H1 (cell line): Measurements from ENCODE around the gene MBOAT2. TPM values are rescaled to one million over a fixed set of nuclear protein-coding genes. Genes with fewer than 3 reads are reported as not detected.

Experiments
- CTCF ChIA-PET: fragments of 300-600 bp; sonication (Branson Sonifier 250); formaldehyde crosslinking; loops from one replicate; lab custom pipeline; 2021; ENCODE audit not compliant: partially characterized antibody; lab: Charles Lee
- POLR2A ChIA-PET: fragments of 300-600 bp; sonication (Branson Sonifier 250); formaldehyde crosslinking; loops from one replicate; lab custom pipeline; 2021; ENCODE audit warnings: inconsistent platforms; ENCODE audit not compliant: partially characterized antibody; lab: Charles Lee
- DNase-seq, 2 experiments: peaks; one replicate each; pipeline versions ENCODE4 v3.0.0 to v3.0.0-alpha.2; 2010 to 2022; ENCODE audit warnings: low spot score in 2 of 2, low read depth in 1 of 2, mixed read lengths in 1 of 2
- FAIRE-seq: peaks from 2 replicates; lab custom pipeline; 2011; peaks lifted over from hg19 to GRCh38; lab: Jason Lieb, UNC
- H2AFZ ChIP-seq: 2 replicates; pipeline ENCODE4 v1.8.1; 2012; ENCODE audit warnings: low read length, inconsistent platforms
- H2AK5ac ChIP-seq: 2 replicates; pipeline ENCODE4 v1.6.1; 2013; ENCODE audit warnings: low read depth, low read length
- H2BK120ac ChIP-seq: replicated peaks from 2 replicates; pipeline ENCODE3; 2013; ENCODE audit warnings: low read depth, low read length, inconsistent platforms
- H2BK12ac ChIP-seq: 2 replicates; pipeline ENCODE4 v1.6.1; 2013; ENCODE audit warnings: low read depth, low read length
- H2BK15ac ChIP-seq: 2 replicates; pipeline ENCODE4 v1.6.1; 2013; ENCODE audit warnings: low read length
- H2BK20ac ChIP-seq: 2 replicates; pipeline ENCODE4 v1.6.1; 2013; ENCODE audit warnings: low read length
- H2BK5ac ChIP-seq: 2 replicates; pipeline ENCODE4 v1.6.1; 2013; ENCODE audit warnings: low read depth, low read length
- H3K14ac ChIP-seq: 2 replicates; pipeline ENCODE4 v1.6.1; 2013; ENCODE audit warnings: inconsistent platforms; ENCODE audit not compliant: insufficient read length
- H3K18ac ChIP-seq: 2 replicates; pipeline ENCODE4 v1.6.1; 2013; ENCODE audit warnings: low read length; ENCODE audit errors: extremely low read depth
- H3K23ac ChIP-seq: 2 replicates; pipeline ENCODE4 v1.6.1; 2013; ENCODE audit warnings: inconsistent platforms; ENCODE audit not compliant: insufficient read length
- H3K23me2 ChIP-seq: 2 replicates; pipeline ENCODE4 v1.6.1; 2013; ENCODE audit warnings: low read depth, low read length
- H3K27ac ChIP-seq: 2 replicates; pipeline ENCODE4 v1.6.1; 2011; ENCODE audit warnings: low read depth, low read length, inconsistent platforms
- H3K27me3 ChIP-seq, 4 experiments: replicated peaks in 1 of 4; 1 replicate in 1 of 4; 2 replicates in 3 of 4; pipeline versions ENCODE4 v1.6.1 to v1.8.1; 2011 to 2013; ENCODE audit warnings: low read length in 3 of 4, mild to moderate bottlenecking in 3 of 4, inconsistent platforms in 2 of 4, mixed read lengths in 2 of 4, moderate library complexity in 1 of 4; ENCODE audit not compliant: control insufficient read depth in 3 of 4, insufficient read depth in 3 of 4; ENCODE audit errors: extremely low read depth in 1 of 4
- H3K36me3 ChIP-seq, 4 experiments: 2 replicates each; pipeline versions ENCODE4 v1.6.1 to v1.8.1; 2011 to 2013; ENCODE audit warnings: mild to moderate bottlenecking in 4 of 4, low read length in 3 of 4, moderate library complexity in 2 of 4, control low read depth in 1 of 4, inconsistent platforms in 1 of 4; ENCODE audit not compliant: insufficient read depth in 4 of 4, control insufficient read depth in 2 of 4
- H3K4ac ChIP-seq: replicated peaks from 2 replicates; pipeline ENCODE3; 2013; ENCODE audit warnings: low read length, low read depth, mixed read lengths, inconsistent platforms; ENCODE audit not compliant: insufficient read length
- H3K4me1 ChIP-seq, 4 experiments: replicated peaks in 1 of 4; 1 replicate in 1 of 4; 2 replicates in 3 of 4; pipeline versions ENCODE4 v1.6.1 to v1.8.1; 2011 to 2013; ENCODE audit warnings: low read length in 3 of 4, inconsistent platforms in 2 of 4, mixed read lengths in 1 of 4; ENCODE audit not compliant: insufficient read depth in 4 of 4, control insufficient read depth in 3 of 4
- H3K4me2 ChIP-seq, 2 experiments: 2 replicates each; pipeline versions ENCODE4 v1.6.1 to v1.8.1; 2011 to 2013; ENCODE audit warnings: low read depth in 2 of 2, low read length in 2 of 2, control low read depth in 1 of 2, inconsistent platforms in 1 of 2, mild to moderate bottlenecking in 1 of 2; ENCODE audit not compliant: insufficient read depth in 1 of 2
- H3K4me3 ChIP-seq, 4 experiments: fragments of 200-600, 300-600 bp in 1 of 4; sonication (generic), shearing (Covaris generic), sonication (Bioruptor Twin) in 1 of 4; 2 replicates each; pipeline versions ENCODE4 v1.5.1 to v1.8.1; 2011 to 2016; ENCODE audit warnings: low read length in 4 of 4, low read depth in 3 of 4, control low read depth in 2 of 4, inconsistent platforms in 2 of 4, mild to moderate bottlenecking in 2 of 4, mixed read lengths in 1 of 4, moderate library complexity in 1 of 4; ENCODE audit not compliant: insufficient read depth in 2 of 4; ENCODE audit errors: extremely low read depth in 1 of 4
- H3K56ac ChIP-seq: replicated peaks from 2 replicates; pipeline ENCODE3; 2013; ENCODE audit warnings: low read depth, mild to moderate bottlenecking, mixed read lengths, low read length, inconsistent platforms; ENCODE audit not compliant: insufficient read length
- H3K79me1 ChIP-seq: 2 replicates; pipeline ENCODE4 v1.6.1; 2013; ENCODE audit warnings: low read depth, low read length, control low read depth
- H3K79me2 ChIP-seq, 2 experiments: 2 replicates each; pipeline versions ENCODE4 v1.6.1 to v1.8.1; 2012 to 2013; ENCODE audit warnings: low read length in 2 of 2, mild to moderate bottlenecking in 2 of 2, inconsistent platforms in 1 of 2; ENCODE audit not compliant: insufficient read depth in 2 of 2, control insufficient read depth in 1 of 2
- H3K9ac ChIP-seq, 4 experiments: replicated peaks in 1 of 4; 1 replicate in 1 of 4; 2 replicates in 3 of 4; pipeline versions ENCODE4 v1.6.1 to v1.8.1; 2011 to 2013; ENCODE audit warnings: low read depth in 3 of 4, low read length in 3 of 4, control low read depth in 2 of 4, mild to moderate bottlenecking in 2 of 4, moderate library complexity in 2 of 4, inconsistent platforms in 1 of 4; ENCODE audit errors: extremely low read depth in 1 of 4
- H3K9me3 ChIP-seq, 2 experiments: 2 replicates each; pipeline versions ENCODE4 v1.6.1 to v1.8.1; 2012 to 2013; ENCODE audit warnings: mild to moderate bottlenecking in 2 of 2, moderate library complexity in 2 of 2, control low read depth in 1 of 2, inconsistent platforms in 1 of 2, low read depth in 1 of 2, low read length in 1 of 2, mixed read lengths in 1 of 2; ENCODE audit not compliant: insufficient read depth in 2 of 2
- H4K20me1 ChIP-seq, 2 experiments: replicated peaks in 1 of 2; 2 replicates each; pipeline versions ENCODE3 to v1.8.1; 2011 to 2013; ENCODE audit warnings: inconsistent platforms in 2 of 2, low read length in 2 of 2, mild to moderate bottlenecking in 1 of 2; ENCODE audit not compliant: insufficient read depth in 2 of 2, control insufficient read depth in 1 of 2
- H4K5ac ChIP-seq: 2 replicates; pipeline ENCODE4 v1.6.1; 2013; ENCODE audit warnings: low read length, low read depth, mixed read lengths, inconsistent platforms; ENCODE audit not compliant: insufficient read length
- H4K8ac ChIP-seq: 2 replicates; pipeline ENCODE4 v1.8.0; 2013; ENCODE audit warnings: mild to moderate bottlenecking, moderate library complexity, low read length, inconsistent platforms; ENCODE audit not compliant: insufficient read depth; ENCODE audit errors: extremely low read depth
- H4K91ac ChIP-seq: replicated peaks from 2 replicates; pipeline ENCODE3; 2013; ENCODE audit warnings: low read length, mixed read lengths, inconsistent platforms; ENCODE audit not compliant: insufficient read length
- HDAC2 ChIP-seq, 2 experiments: fragments of 300-600 bp in 1 of 2; sonication (generic) in 1 of 2; IDR thresholded peaks; 2 replicates each; pipeline ENCODE4 v1.6.1; 2011 to 2012; ENCODE audit warnings: low read depth in 2 of 2, low read length in 2 of 2, mild to moderate bottlenecking in 2 of 2, moderate library complexity in 2 of 2, borderline replicate concordance in 1 of 2, inconsistent platforms in 1 of 2
- KDM5A ChIP-seq: fragments of 200-600 bp; IDR thresholded peaks from 2 replicates; pipeline ENCODE4 v1.7.1; 2012; ENCODE audit warnings: mild to moderate bottlenecking, low read length, inconsistent platforms, mixed read lengths
- POLR2AphosphoS5 ChIP-seq: IDR thresholded peaks from 2 replicates; pipeline ENCODE4 v1.6.1; 2011; ENCODE audit warnings: low read depth, low read length
- RAD21 ChIP-seq, 2 experiments: IDR thresholded peaks in 1 of 2; conservative IDR thresholded peaks in 1 of 2; 2 replicates each; pipeline ENCODE4 v1.6.1; 2011; ENCODE audit warnings: low read depth in 2 of 2, low read length in 2 of 2, improper control_type of control experiment in 1 of 2, inconsistent platforms in 1 of 2, mild to moderate bottlenecking in 1 of 2, moderate library complexity in 1 of 2
- SAP30 ChIP-seq: fragments of 300-600 bp; sonication (generic); IDR thresholded peaks from 2 replicates; pipeline ENCODE4 v1.7.1; 2012; ENCODE audit warnings: low read length, moderate library complexity, mild to moderate bottlenecking, inconsistent platforms; ENCODE audit not compliant: insufficient read depth, insufficient replicate concordance
- TAF7 ChIP-seq: optimal IDR thresholded peaks from 2 replicates; pipeline ENCODE3; 2011; ENCODE audit warnings: low read depth, mild to moderate bottlenecking, inconsistent platforms, low read length, moderate library complexity, borderline replicate concordance
- TEAD4 ChIP-seq: IDR thresholded peaks from 2 replicates; pipeline ENCODE4 v1.6.1; 2012; ENCODE audit warnings: low read depth, low read length, inconsistent platforms, mixed read lengths
- YY1 ChIP-seq: IDR thresholded peaks from 2 replicates; pipeline ENCODE4 v1.6.1; 2011; ENCODE audit warnings: low read depth, mild to moderate bottlenecking, low read length
- WGBS, 2 experiments: shearing (Covaris generic) in 1 of 2; methylation state at CpG; one replicate each; pipeline versions ENCODE4 v1.1.6 to v1.1.7; 2013 to 2015; ENCODE audit warnings: low lambda C conversion rate in 2 of 2, mixed read lengths in 2 of 2, inconsistent platforms in 1 of 2, low coverage in 1 of 2, missing lambda C conversion rate in 1 of 2; ENCODE audit not compliant: insufficient replicate concordance in 2 of 2, insufficient coverage in 1 of 2, insufficient read length in 1 of 2; ENCODE audit errors: extremely low coverage in 1 of 2, missing lambda C conversion rate in 1 of 2; 5-methylcytosine and 5-hydroxymethylcytosine counted together
- polyA plus RNA-seq, 7 experiments: library from polyadenylated mRNA; depleted of rRNA in 3 of 7; stranded (reverse) in 5 of 7; unstranded in 2 of 7; fragments of >200 nt in 5 of 7; fragments of 200-250 nt in 2 of 7; gene quantifications; 1 replicate in 5 of 7; 2 replicates in 1 of 7; 4 replicates in 1 of 7; pipeline versions ENCODE4 v1.2.1 to v1.2.3, GENCODE V29; 2011 to 2013; ENCODE audit warnings: missing spikeins in 2 of 7, mixed read lengths in 2 of 7
- total RNA-seq: library from RNA; stranded (reverse); fragmentation: NEBNext Ultra II Directional; extraction: Animal tissue kit (Norgen Biotek cat#: 25700); gene quantifications from 2 replicates; pipeline ENCODE4 v1.2.1, GENCODE V29; 2021
- TF ChIP-seq, protein P1 (sequence below): IDR thresholded peaks from 2 replicates; pipeline ENCODE4 v1.6.1; 2011; ENCODE audit warnings: low read length, improper control_type of control experiment

MBOAT2 gene
- total and polyA plus RNA-seq, 2 of the 8 experiments (the other 6 are each of a cell fraction or from before 2014, with no cell fraction given), result 11.2 to 23.4 TPM

GRCh38 chr2:8862230-8862629, 141.3 kb downstream of the MBOAT2 start:
- no peak overlapping the region for H3K4me3 ChIP-seq
- H3K4me2 ChIP-seq, result no peak overlapping the region
- H3K9me3 ChIP-seq, result no peaks in the 10 kb centered on the region
- H3K27ac ChIP-seq, result no peak overlapping the region
- no peak overlapping the region for H2BK12ac ChIP-seq
- no peak overlapping the region for H3K18ac ChIP-seq
- no peaks in the 10 kb centered on the region; the same call in 1 of the 2 replicates for H3K23me2 ChIP-seq
- H3K79me1 ChIP-seq, result no peaks in the 10 kb centered on the region
- no peak overlapping the region for H2BK20ac ChIP-seq
- DNase-seq, result no peak
- H4K20me1 ChIP-seq, result peaks cover 0 to 3% of the 10 kb centered on the region in 2 experiments
- no peak overlapping the region for H3K56ac ChIP-seq
- no peak overlapping the region for H2BK5ac ChIP-seq
- H3K14ac ChIP-seq, result no peak overlapping the region
- H2AK5ac ChIP-seq, result no peak overlapping the region
- no peak overlapping the region for H3K9ac ChIP-seq
- WGBS, 2 experiments, result 92% methylated on average over 7 of the region's 7 CpGs; no CpG with 5 or more reads in 1 of the 2 experiments
- H4K5ac ChIP-seq, result no peak overlapping the region
- H2BK120ac ChIP-seq, result no peak overlapping the region
- H2AFZ ChIP-seq, result no peak overlapping the region
- CTCF ChIA-PET, result interaction anchor here (1.8 to 4.0 kb wide), 4 partner anchors 11 to 249 kb away, joined by 6 to 20 read pairs (median 12); no protein-coding TSS in a partner anchor
- no peaks in the 10 kb centered on the region; a peak in 1 of 8 replicates for H3K36me3 ChIP-seq
- POLR2A ChIA-PET, result interaction anchor here (1.3 kb wide), 1 partner anchor 12 kb away, joined by 3 read pairs; no protein-coding TSS in a partner anchor
- H2BK15ac ChIP-seq, result no peak overlapping the region
- no peak overlapping the region for H3K4ac ChIP-seq
- no peaks in the 10 kb centered on the region for H3K4me1 ChIP-seq
- H4K8ac ChIP-seq, result no peak overlapping the region
- no peak overlapping the region for H3K23ac ChIP-seq
- no peaks in the 10 kb centered on the region for H3K27me3 ChIP-seq
- H4K91ac ChIP-seq, result no peak overlapping the region
- no peak for FAIRE-seq
- H3K79me2 ChIP-seq, result no peaks in the 10 kb centered on the region
- TF ChIP-seq, protein P1, sequence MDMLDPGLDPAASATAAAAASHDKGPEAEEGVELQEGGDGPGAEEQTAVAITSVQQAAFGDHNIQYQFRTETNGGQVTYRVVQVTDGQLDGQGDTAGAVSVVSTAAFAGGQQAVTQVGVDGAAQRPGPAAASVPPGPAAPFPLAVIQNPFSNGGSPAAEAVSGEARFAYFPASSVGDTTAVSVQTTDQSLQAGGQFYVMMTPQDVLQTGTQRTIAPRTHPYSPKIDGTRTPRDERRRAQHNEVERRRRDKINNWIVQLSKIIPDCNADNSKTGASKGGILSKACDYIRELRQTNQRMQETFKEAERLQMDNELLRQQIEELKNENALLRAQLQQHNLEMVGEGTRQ, result no peak
- TF ChIP-seq TEAD4 (no peak), YY1 (no peak), KDM5A (no peak), HDAC2 (IDR thresholded peaks at IDR 0.05; ENCODE audit: borderline replicate concordance in 1 of 2, low read depth in 2 of 2, low read length in 2 of 2) (no peak), TAF7 (no peak), RAD21 (IDR thresholded peaks at IDR 0.05 in 1 of 2, conservative IDR thresholded peaks at IDR 0.05 in 1 of 2; ENCODE audit: low read depth in 2 of 2, low read length in 2 of 2) (no peak), SAP30 (no peak), POLR2AphosphoS5 (no peak)
